Activated CD8-positive, alpha-beta memory T cell treated with anti-CD3 and anti-CD28 coated beads for 48 hours (primary cell): ENCODE measurements around the gene FAHD2A.
"Not testable (repeated sequence)": the region's sequence is repeated elsewhere in the genome, so short reads cannot be mapped to it uniquely, and the experiment has no call there.

ENCODE experiments used
- DNase-seq, 3 experiments: peaks; one replicate each; pipeline ENCODE4 v3.0.0-alpha.2; 2020; ENCODE audit warnings: low read depth in 2 of 3, low spot score in 2 of 3

The FAHD2A gene

DNA sequence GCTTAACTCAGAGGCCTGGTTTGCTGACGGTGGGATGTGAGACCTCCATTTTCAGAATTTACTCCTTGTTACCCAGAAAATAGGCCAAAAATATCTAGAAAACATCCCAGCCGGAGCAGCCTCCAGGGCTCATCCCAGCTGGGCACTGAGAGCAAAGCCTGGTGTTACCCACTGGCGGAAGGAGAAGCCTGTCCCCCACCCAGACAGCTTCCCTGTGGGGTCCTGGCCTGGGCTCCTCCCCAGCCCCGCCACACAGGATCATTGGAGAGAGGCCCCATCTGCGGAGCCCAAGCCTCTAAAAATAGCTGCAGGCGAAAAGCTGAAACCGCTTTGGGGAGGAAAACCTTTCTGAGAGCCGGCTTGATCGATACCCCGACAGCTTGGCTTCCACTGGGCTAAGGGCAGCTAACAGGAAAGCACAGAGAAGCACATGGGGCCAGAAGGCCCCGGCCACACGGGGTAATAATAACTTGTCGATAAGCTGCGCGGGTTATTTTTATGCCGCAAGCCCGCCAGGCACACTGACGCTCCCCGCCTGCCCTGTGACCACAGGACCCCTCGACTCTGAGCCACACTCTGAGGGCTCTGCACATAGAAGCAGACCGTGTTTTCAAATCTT, 26.9 kb upstream of the FAHD2A start:
- no peak for DNase-seq

DNA sequence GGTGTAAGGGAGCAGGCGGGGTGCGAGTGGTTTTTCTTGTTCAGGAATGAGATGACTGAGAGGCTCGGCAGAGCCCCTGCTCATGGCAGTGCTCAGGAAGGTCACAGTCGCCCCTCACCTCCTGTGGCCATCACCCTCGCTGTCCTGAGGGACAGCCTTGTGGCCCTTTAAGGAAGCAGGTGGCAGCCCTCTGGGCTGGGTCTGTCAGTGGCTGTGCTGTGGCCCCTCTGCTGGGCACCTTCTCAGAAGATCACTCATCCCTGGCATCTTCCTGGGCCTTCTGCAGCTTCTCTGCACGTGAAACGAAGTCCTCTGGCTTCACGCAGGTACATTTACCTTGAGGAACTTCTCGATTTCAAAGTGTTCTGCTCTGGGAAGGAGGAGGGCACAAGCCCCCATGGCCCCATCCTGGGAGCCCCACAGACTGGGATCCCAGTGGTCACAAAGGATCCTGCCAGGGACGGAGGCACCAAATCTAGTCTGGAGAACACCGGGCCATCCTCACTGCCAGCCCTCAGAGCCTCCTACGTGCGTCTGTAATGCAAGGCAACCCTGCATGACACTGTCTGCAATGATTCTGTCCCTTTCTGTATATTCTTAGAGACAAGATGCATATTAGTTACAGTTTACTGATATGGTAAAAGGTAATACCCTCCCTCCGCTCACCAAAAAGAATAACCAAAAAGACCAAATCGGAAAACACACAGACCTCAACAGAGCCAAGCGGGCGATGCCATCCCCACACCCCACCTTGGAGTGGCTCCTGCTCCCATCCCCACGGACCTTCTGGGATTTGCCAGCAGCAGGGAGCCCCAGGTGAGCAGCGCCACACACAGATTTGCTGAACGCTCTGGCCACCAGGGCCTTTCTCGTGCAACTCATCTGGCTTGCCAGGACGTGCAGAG, 25.9 kb upstream of the FAHD2A start:
- DNase-seq, result no peak

DNA sequence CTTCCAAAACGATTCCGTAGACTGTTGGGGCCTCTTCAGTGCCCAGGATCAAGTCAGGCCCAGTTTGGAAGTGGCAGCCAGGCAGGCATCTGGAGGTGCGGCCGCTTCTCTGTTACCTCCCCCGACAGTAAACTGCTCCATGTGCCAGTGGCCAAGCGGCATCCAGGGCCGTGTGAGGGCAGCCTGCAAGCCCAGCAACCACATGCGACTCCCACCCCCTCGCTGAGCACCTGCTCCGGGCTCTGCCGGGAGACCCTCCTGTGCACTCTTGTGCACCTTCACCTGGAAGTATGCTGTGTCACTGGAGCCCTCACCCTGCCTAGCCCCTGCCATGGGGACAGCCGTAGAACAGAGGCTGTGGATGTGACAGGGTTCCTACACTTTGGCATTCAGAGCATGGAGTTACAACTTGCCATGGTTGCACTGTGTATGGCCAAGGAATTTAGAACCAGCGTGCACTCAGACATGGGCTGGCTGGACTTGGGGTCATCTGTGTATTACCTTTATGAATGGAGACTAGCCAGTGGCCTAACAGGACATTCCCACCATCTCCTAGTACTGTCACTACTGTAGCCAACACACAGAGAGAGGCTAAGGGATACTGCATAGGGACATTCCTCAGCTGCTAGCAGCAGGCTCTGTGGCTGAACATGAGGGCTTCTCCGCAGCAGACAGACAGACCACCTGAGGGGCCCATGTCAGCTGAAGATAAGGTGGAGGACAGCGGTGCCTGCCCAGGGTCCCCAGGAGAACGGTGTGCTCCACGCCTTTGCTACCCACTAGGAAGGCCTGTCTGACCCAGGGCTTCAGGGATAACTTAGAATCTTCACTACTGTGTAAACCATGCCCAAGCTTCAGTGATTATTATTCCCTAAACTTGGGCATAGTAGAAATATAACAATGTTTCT, 25.0 kb upstream of the FAHD2A start:
- DNase-seq, result no peak

DNA sequence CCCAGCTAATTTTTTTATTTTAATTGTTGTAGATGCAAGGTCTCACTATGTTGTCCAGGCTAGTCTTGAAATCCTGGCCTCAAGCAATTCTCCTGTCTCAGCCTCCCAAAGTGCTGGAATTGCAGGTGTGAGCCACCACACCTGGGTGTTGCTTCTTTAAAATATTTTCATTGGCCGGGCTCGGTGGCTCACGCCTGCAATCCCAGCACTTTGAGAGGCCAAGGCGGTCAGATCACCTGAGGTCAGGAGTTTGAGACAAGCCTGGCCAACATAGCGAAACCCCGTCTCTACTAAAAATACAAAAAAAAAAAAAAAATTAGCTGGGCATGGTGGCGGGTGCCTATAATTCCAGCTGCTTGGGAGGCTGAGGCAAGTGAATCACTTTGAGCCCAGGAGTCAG, 24.2 kb upstream of the FAHD2A start:
- DNase-seq, result not testable (repeated sequence)

DNA sequence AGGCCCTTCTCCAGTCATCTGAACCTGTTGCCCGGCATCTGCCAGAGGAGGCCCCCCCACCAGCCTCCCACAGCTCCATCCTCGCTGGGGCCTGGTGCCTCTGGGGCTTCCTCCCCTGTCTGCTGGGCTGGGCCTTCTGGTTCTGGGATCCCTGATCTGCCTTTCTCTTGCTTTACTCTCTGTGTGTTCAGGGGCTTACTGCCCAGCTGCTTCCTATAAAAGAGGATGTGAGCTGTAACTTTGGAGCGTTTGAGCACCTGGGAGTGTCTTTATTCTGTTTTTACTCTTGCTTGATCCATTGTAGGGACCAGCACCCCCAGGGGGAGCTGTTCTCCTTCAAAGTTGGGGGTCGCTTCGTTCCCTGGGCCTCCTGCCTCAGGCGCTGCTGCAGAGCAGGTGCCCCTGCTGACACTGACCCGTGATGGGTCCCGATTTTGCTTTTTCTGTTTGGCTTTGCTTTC, 23.1 kb upstream of the FAHD2A start:
- no peak for DNase-seq

DNA sequence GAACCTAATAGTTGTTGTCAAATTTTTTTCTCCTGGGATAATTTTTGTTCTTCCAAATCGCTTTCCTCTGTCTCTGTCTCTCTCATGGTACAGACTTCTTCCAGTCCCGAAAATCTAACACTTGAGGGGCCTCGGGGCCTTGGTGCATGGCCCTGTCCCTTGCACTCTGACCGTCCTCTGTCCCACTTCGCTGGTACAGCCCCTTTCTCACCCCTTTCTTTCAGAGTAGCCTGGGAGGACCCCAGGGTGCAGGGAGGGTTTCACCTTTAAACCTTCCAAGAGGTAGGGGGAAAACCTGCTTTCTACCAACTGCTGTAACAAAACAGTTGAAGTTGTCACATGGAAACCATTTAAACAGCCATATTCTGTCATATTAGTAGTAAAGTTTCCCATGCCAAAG, 22.2 kb upstream of the FAHD2A start:
- DNase-seq, result no peak

DNA sequence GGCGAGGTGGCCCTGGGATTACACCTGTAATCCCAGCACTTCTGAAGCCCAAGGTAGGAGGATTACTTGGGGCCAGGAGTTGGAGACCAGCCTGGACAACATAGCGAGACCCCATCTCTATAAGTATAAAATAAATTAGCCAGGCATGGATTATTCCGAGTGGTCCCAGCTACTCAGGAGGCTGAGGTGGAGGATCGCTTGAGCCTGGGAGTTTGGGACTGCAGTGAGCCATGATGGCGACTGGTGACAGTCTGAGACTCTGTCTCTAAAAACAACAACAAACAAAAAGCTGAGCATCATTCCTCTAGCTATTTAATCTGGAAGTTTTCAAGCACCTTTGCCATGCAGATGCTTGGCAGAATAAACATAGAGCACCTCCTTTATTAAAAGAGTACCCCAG, 21.8 kb upstream of the FAHD2A start:
- no peak for DNase-seq

DNA sequence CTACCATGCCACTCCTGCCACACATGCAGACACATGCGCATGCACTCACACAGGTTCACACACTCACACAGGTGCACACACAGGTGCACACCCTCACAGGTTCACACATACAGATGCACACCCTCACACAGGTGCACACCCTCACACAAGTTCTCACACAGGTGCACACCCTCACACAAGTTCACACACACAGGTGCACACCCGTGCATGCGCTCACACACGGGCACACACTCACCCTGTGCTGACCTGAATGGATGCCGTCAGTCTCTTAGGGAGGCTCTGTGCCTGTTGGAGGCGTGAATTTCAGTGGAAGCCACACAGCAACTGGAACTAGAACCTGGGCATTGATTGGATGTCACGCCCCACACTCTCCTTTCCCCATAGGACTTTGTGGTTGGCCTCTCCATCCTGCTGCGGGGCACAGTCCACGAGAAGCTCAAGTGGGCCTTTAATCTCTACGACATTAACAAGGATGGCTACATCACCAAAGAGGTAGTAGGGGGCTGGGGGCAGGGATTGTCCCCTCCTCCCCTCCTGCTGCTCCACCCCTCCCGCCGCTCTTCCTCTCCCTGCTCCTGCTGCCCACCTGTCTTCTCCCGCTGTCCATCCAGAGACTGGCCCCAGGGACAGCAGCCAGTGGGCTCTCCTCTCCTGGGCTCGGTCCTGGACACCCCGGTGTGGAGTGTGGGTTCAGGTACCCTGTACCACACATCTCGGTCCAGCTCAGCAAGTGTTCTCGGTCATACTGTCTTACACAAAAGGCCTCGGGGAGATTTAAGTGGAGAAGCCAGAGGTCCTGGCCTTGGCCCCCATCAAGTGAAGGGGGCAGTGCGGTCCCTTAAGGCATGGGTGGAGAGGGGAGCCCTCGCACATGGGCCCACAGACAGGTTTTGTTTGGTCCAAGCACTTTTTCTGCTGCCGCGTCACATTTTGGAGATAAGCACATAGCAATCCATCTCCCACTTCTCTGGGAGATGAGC, 21.0 kb upstream of the FAHD2A start:
- DNase-seq, result no peak

DNA sequence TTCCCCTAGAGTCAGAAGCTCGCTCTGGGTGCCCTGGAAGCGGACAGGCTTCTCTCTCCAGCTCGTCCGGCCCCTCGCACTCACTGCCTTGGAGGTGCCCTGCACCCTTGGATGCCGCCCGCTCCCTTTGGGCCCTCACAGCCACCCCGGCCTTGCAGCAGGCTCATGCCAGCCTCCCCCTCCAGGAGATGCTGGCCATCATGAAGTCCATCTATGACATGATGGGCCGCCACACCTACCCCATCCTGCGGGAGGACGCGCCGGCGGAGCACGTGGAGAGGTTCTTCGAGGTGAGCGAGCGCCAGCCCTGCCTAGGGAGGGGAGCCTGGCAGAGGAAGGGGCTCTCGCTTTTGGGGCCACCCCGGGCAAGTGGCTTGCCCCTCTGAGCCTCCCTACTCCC, 20.3 kb upstream of the FAHD2A start:
- DNase-seq, result no peak

DNA sequence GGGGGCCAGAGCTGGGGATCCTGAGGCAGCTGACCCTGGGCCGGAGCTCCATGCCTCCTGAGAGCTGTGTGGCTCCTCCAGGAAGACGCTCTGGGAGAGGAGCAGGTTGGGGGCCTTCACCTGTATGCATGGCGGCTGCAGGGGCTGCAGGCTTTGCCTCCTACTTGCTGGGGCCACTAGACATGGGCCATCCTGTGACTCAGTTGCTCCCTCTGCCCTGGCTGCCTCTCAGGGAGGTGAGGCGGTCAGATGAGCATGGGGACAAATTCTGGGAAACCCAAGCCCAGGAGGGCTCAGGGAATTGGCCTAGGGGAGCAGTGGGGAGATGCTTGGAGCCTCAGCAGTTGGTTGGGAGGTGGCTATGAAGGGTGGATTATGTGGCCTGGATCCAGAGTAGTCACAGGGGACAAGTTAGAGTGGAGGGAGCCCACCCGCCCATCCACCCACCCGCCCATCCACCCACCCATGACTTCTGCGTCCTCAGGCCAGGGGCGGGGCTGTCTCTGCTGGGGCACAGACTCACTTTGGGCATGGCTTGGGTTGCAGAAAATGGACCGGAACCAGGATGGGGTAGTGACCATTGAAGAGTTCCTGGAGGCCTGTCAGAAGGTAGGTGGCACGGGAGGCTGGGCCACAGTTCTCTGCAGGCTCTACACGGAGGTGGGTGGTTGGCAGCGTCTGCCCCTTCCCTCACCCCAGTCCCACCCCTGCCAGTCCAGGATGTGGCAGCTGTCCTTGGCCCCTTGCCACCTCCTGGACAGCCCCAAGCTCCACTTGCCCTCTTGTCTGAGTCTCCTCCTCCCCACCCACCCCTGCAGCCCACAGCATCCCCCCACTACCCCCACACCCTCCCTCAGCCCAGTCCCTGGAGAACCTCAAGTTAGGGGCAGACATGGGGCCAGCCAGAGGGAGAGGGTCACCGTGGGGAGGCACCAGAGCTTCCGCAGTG, 19.5 kb upstream of the FAHD2A start:
- no peak for DNase-seq

DNA sequence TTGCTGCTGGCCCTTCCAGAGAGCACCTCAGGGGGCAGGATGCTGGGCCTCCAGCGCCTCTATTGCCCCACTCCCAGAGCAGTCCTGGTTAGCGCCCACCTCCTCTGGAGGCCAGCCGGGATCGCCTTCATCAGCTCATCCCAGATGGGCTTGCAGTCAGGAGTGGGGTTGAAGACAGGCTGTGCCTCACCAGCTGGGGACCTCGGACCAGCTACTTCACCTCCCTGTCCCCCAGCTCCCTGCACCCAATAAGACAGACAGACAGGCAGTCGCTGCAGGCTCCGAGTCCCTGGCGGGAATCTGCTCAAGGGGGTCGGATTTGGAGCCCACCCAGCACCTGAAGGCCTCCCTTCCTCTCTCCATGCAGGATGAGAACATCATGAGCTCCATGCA, 18.9 kb upstream of the FAHD2A start:
- no peak for DNase-seq

DNA sequence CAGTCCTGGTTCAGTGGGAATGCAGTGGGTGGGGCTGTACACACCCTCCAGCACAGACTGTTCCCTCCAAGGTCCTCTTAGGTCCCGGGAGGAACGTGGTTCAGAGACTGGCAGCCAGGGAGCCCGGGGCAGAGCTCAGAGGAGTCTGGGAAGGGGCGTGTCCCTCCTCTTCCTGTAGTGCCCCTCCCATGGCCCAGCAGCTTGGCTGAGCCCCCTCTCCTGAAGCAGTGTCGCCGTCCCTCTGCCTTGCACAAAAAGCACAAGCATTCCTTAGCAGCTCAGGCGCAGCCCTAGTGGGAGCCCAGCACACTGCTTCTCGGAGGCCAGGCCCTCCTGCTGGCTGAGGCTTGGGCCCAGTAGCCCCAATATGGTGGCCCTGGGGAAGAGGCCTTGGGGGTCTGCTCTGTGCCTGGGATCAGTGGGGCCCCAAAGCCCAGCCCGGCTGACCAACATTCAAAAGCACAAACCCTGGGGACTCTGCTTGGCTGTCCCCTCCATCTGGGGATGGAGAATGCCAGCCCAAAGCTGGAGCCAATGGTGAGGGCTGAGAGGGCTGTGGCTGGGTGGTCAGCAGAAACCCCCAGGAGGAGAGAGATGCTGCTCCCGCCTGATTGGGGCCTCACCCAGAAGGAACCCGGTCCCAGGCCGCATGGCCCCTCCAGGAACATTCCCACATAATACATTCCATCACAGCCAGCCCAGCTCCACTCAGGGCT, 17.5 kb upstream of the FAHD2A start:
- no peak for DNase-seq

DNA sequence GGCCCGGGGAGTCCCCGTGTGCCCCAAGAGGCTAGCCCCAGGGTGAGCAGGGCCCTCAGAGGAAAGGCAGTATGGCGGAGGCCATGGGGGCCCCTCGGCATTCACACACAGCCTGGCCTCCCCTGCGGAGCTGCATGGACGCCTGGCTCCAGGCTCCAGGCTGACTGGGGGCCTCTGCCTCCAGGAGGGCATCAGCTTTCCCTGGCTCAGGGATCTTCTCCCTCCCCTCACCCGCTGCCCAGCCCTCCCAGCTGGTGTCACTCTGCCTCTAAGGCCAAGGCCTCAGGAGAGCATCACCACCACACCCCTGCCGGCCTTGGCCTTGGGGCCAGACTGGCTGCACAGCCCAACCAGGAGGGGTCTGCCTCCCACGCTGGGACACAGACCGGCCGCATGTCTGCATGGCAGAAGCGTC, 16.9 kb upstream of the FAHD2A start:
- DNase-seq, result no peak

DNA sequence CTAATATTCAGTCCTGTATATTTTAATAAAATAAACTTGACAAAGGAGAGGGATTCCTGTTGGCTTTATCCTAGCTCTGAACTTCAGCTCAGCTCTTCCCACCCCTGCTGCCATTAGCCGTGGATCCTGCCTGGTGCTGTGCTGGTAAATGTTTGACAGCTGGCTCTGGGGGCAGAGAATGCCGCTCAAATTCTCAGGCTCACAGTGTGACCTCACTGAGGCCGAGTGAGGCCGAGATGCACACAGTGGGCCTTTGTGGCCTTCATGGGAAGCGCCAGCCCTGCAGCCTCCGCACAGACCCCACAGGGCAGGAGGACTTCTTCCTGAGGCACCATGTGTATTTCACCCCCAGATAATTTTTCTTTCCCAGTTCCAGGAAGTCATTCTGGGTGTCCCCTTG, 16.5 kb upstream of the FAHD2A start:
- no peak for DNase-seq

DNA sequence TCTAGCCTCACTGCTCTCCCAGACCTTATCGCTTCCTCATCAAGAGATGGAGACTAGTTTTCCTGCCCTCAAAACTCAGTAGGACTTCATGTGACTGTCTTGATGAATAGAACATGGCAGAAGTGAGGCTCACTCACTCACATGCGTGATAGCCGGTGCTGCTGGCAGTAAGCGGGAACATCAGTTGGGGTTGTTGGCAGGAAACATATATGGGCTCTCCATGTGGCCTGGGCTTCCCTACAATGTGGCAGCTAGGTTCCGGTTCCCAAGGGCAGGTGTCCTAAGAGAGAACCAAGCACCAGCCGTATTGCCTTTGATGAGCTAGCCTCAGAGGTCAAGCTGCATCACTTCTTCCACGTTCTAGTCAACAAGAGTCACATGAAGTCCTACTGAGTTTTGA, 15.2 kb upstream of the FAHD2A start:
- DNase-seq, result no peak

DNA sequence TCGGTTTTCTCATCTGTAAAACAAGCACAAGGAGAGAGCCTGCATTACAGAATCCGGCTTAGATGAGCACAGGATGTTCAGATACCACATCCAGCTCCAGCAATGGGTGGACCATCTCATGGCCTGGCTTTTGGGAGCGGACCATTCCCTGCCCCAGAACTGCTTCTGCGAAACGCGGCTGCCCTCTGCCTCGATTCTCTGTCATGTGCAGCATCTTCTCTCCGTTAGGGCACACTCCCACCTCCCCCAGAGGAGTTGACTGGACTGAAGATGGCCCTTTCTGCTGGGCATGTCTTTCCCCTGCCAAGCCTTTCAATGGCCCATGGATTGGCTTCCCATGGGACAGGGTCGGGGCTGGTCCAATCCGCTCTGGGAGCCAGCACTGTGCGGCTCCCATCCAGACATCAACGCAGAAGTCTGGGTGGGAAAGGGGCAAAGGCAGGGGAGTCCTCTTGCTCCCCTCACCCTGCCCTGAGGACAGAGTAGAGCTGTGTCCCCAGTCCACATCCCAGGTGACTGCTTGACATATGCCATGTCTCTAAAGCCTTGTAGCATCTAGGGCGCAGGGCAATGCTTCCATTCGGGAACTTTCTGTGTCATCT, 14.3 kb upstream of the FAHD2A start:
- DNase-seq, result no peak

DNA sequence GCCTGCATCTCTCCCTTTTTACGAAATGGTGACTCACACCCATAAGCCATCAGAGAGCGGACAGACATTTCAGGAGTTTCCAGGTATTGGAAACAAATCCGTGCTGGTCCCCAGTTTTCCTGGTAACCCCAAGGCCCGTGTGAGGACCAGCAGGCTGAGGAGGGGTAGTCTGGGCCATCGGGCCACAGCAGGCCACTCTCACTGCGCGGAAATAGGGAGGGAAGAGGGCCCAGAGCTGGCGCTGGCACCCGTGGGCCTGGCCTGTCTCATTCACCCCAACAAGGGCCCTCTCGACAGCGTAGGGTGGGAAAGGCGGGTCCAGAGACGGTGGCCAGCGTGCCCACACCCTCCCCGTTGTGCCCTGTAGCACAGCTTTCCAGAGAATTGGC, 13.7 kb upstream of the FAHD2A start:
- DNase-seq, result no peak
